H1 (cell line): ENCODE data around the gene SAMD9L. TPM values are rescaled to one million over a fixed set of nuclear protein-coding genes. Genes with fewer than 3 reads are reported as not detected.

Experiments used
- CEBPB ChIP-seq: IDR thresholded peaks from 2 replicates; pipeline ENCODE4 v1.6.1; 2012; ENCODE audit warnings: low read depth, low read length
- CHD2 ChIP-seq: IDR thresholded peaks from 2 replicates; pipeline ENCODE4 v1.6.1; 2012; ENCODE audit warnings: low read length, improper control_type of control experiment
- KDM5A ChIP-seq: fragments of 200-600 bp; IDR thresholded peaks from 2 replicates; pipeline ENCODE4 v1.7.1; 2012; ENCODE audit warnings: mild to moderate bottlenecking, low read length, inconsistent platforms, mixed read lengths
- TAF7 ChIP-seq: optimal IDR thresholded peaks from 2 replicates; pipeline ENCODE3; 2011; ENCODE audit warnings: low read depth, mild to moderate bottlenecking, inconsistent platforms, low read length, moderate library complexity, borderline replicate concordance
- polyA plus RNA-seq, 7 experiments: library from polyadenylated mRNA; depleted of rRNA in 3 of 7; stranded (reverse) in 5 of 7; unstranded in 2 of 7; fragments of >200 nt in 5 of 7; fragments of 200-250 nt in 2 of 7; gene quantifications; 1 replicate in 5 of 7; 2 replicates in 1 of 7; 4 replicates in 1 of 7; pipeline versions ENCODE4 v1.2.1 to v1.2.3, GENCODE V29; 2011 to 2013; ENCODE audit warnings: missing spikeins in 2 of 7, mixed read lengths in 2 of 7
- total RNA-seq: library from RNA; stranded (reverse); fragmentation: NEBNext Ultra II Directional; extraction: Animal tissue kit (Norgen Biotek cat#: 25700); gene quantifications from 2 replicates; pipeline ENCODE4 v1.2.1, GENCODE V29; 2021

SAMD9L gene
- total and polyA plus RNA-seq, 2 of the 8 experiments (the other 6 are each of a cell fraction or from before 2014, with no cell fraction given), result not detected

- no peak for TF ChIP-seq KDM5A
- no peak for TF ChIP-seq CEBPB
- no peak for TF ChIP-seq TAF7
- TF ChIP-seq CHD2, result no peak
These were observed 28.9 kb upstream of the SAMD9L start (continued) for GRCh38 chr7:93176992-93177580.
